ENCODE measurements around the gene FNDC3B. TPM values are rescaled to one million over a fixed set of nuclear protein-coding genes. Genes with fewer than 3 reads are reported as not detected.
A peak's percentile ranks its signal among the peaks of the same experiment; 100 is the strongest.

Gene FNDC3B
- total RNA-seq, 5 donors from 2014 or later (not counting 1 experiment from before 2014, with no cell fraction given) = 18.1 to 46.5 (median 23.5) TPM

GRCh38 chr3:172034786-172035685 lies 4.3 kb upstream of the FNDC3B start:
- no peak for ATAC-seq (replicated peaks in 1 of 4)

DNA sequence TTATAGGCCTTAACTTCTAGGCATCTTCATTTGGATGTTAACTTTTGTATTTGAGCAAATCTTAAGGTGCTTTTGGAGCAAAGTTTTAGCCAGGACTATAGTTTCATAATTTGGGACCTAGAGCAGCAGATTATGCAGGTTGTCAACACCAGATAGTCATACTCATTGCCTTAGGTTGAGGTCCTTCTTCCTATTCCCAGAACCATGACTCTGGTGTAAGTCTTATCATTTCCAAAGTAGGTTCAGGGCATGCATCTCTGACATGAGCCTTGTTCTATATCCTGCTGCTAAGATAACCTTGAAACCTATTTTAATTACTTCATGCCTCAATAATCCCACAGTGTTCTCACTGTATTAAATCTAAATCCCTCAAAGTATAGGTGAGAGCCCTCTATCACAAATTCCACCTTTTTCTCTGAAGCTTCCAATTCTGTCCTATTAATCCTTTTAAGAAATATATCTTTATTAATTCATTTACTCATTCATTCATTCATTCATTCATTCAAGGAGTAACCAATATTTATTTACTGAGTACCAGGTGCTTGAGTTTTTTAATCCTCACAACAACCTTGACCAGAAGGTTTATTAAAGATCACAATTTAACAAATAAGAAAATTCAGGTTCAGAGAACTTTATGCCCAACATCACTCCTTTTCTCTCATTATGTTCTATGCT lies 2.7 kb upstream of the FNDC3B start:
- DNase-seq = no peak
- H3K9me3 ChIP-seq = no peaks in the 10 kb centered on the region
- Mint-ChIP-seq H3K4me1 (peaks cover 24 to 38% (median 28%) of the 10 kb centered on the region in 3 donors), H3K4me3 (no peak overlapping the region), H3K27me3 (peaks cover 0 to 2% of the 10 kb centered on the region in 2 donors), H3K9me3 (no peaks in the 10 kb centered on the region), H3K27ac (no peak overlapping the region), H3K36me3 (no peaks in the 10 kb centered on the region)
- ATAC-seq (replicated peaks in 1 of 4) = no peak
- no peaks in the 10 kb centered on the region for H3K36me3 ChIP-seq (ENCODE audit: control insufficient read depth in 2 of 2, extremely low read depth in 1 of 2, insufficient read depth in 1 of 2, low read length in 1 of 2)
- H3K4me1 ChIP-seq (ENCODE audit: control insufficient read depth in 1 of 2, extremely low read depth in 1 of 2, insufficient read depth in 2 of 2, low read length in 2 of 2) = peaks cover under 1 to 26% of the 10 kb centered on the region in 2 experiments
- POLR2A ChIA-PET = no interaction called here
- CTCF ChIA-PET = interaction anchor here (1.1 to 1.8 kb wide), 4 partner anchors 51 to 305 kb away, joined by 3 to 8 read pairs (median 3); no protein-coding TSS in a partner anchor
- H3K4me3 ChIP-seq (ENCODE audit: control insufficient read depth in 1 of 2, extremely low read depth in 1 of 2, low read length in 1 of 2) = no peak overlapping the region
- H3K27ac ChIP-seq (ENCODE audit: low read length) = no peak overlapping the region
- H3K27me3 ChIP-seq (replicated peaks in 1 of 2; ENCODE audit: control insufficient read depth in 2 of 2, extremely low read depth in 1 of 2, insufficient read depth in 2 of 2, low read length in 1 of 2) = peaks cover 0 to 3% of the 10 kb centered on the region in 2 experiments

More at GRCh38 chr3:172034786-172035685, 4.3 kb upstream of the FNDC3B start:
- ChIA-PET POLR2A (interaction anchor here in 1 of 2 donors (0.5 kb wide), 1 partner anchor 281 kb away, joined by 4 read pairs; no protein-coding TSS in a partner anchor), CTCF (interaction anchor here (0.6 to 1.8 kb wide), 21 partner anchors 8 to 632 kb away, joined by 3 to 12 read pairs (median 3); no protein-coding TSS in a partner anchor)
- Mint-ChIP-seq H3K27me3 (peaks cover 0 to 2% of the 10 kb centered on the region in 2 donors), H3K4me1 (peaks cover 15 to 30% (median 19%) of the 10 kb centered on the region in 3 donors), H3K27ac (no peak overlapping the region), H3K36me3 (no peaks in the 10 kb centered on the region), H3K9me3 (no peaks in the 10 kb centered on the region), H3K4me3 (no peak overlapping the region)
- no peak overlapping the region for H3K27ac ChIP-seq (ENCODE audit: low read length)
- peaks cover 0 to 16% of the 10 kb centered on the region in 2 experiments for H3K4me1 ChIP-seq (ENCODE audit: control insufficient read depth in 1 of 2, extremely low read depth in 1 of 2, insufficient read depth in 2 of 2, low read length in 2 of 2)
- no peaks in the 10 kb centered on the region for H3K9me3 ChIP-seq
- DNase-seq = peak in 10 of 35 experiments; percentile 6 to 66 (median 14)
- H3K27me3 ChIP-seq (replicated peaks in 1 of 2; ENCODE audit: control insufficient read depth in 2 of 2, extremely low read depth in 1 of 2, insufficient read depth in 2 of 2, low read length in 1 of 2) = peaks cover 0 to 3% of the 10 kb centered on the region in 2 experiments
- 88% methylated on average over 4 of the region's 9 CpGs for WGBS (ENCODE audit: insufficient coverage)
- no peak overlapping the region for H3K4me3 ChIP-seq (ENCODE audit: control insufficient read depth in 1 of 2, extremely low read depth in 1 of 2, low read length in 1 of 2)
- no peaks in the 10 kb centered on the region for H3K36me3 ChIP-seq (ENCODE audit: control insufficient read depth in 2 of 2, extremely low read depth in 1 of 2, insufficient read depth in 1 of 2, low read length in 1 of 2)

- Mint-ChIP-seq H3K4me1 (peaks cover 42 to 58% (median 46%) of the 10 kb centered on the region in 3 donors), H3K4me3 (peak overlapping the region; percentile 95 to 99 (median 98)), H3K27ac (peak overlapping the region; percentile 90 to 94), H3K9me3 (no peaks in the 10 kb centered on the region), H3K27me3 (no peaks in the 10 kb centered on the region), H3K36me3 (no peaks in the 10 kb centered on the region)
- Histone ChIP-seq H3K9me3 (no peaks in the 10 kb centered on the region), H3K4me3 (ENCODE audit: control insufficient read depth in 1 of 2, extremely low read depth in 1 of 2, low read length in 1 of 2) (peak overlapping the region in 1 of 2 donors; percentile 91), H3K4me1 (ENCODE audit: control insufficient read depth in 1 of 2, extremely low read depth in 1 of 2, insufficient read depth in 2 of 2, low read length in 2 of 2) (peaks cover 2 to 27% of the 10 kb centered on the region in 2 experiments), H3K36me3 (ENCODE audit: control insufficient read depth in 2 of 2, extremely low read depth in 1 of 2, insufficient read depth in 1 of 2, low read length in 1 of 2) (no peaks in the 10 kb centered on the region), H3K27ac (ENCODE audit: low read length) (peak overlapping the region; percentile 41), H3K27me3 (replicated peaks in 1 of 2; ENCODE audit: control insufficient read depth in 2 of 2, extremely low read depth in 1 of 2, insufficient read depth in 2 of 2, low read length in 1 of 2) (no peaks in the 10 kb centered on the region)
- DNase-seq (no peak), ATAC-seq (replicated peaks in 1 of 4) (peak in 2 of 4 experiments; percentile 1 to 11)
- POLR2A ChIA-PET = interaction anchor here (0.6 to 1.4 kb wide), 8 partner anchors 9 to 628 kb away, joined by 3 to 5 read pairs (median 4); no protein-coding TSS in a partner anchor
- CTCF ChIA-PET = interaction anchor here (0.5 to 1.8 kb wide), 11 partner anchors 11 to 1168 kb away, joined by 3 to 19 read pairs (median 4); no protein-coding TSS in a partner anchor
- 18% methylated on average over 6 of the region's 12 CpGs for WGBS (ENCODE audit: insufficient coverage)
Measured at GRCh38 chr3:172038798-172039435, 461 bp upstream of the FNDC3B start.

GRCh38 chr3:172040078-172040980 lies 951 bp downstream of the FNDC3B start:
- WGBS (ENCODE audit: insufficient coverage) = under 1% methylated on average over 78 of the region's 103 CpGs
- CTCF ChIA-PET = interaction anchor here in 1 of 2 donors (0.6 kb wide), 1 partner anchor 110 kb away, joined by 5 read pairs; no protein-coding TSS in a partner anchor

More at GRCh38 chr3:172040078-172040980, 951 bp downstream of the FNDC3B start:
- Mint-ChIP-seq H3K4me1 (peaks cover 49 to 65% (median 53%) of the 10 kb centered on the region in 3 donors), H3K27me3 (no peaks in the 10 kb centered on the region), H3K36me3 (no peaks in the 10 kb centered on the region), H3K27ac (peak overlapping the region in 1 of 2 donors; percentile 76), H3K4me3 (peak overlapping the region; percentile 95 to 99 (median 98)), H3K9me3 (no peaks in the 10 kb centered on the region)
- POLR2A ChIA-PET = interaction anchor here (0.7 kb wide), 3 partner anchors 33 to 816 kb away, joined by 3 to 7 read pairs (median 6); no protein-coding TSS in a partner anchor
- no peaks in the 10 kb centered on the region for H3K36me3 ChIP-seq (ENCODE audit: control insufficient read depth in 2 of 2, extremely low read depth in 1 of 2, insufficient read depth in 1 of 2, low read length in 1 of 2)
- H3K27me3 ChIP-seq (replicated peaks in 1 of 2; ENCODE audit: control insufficient read depth in 2 of 2, extremely low read depth in 1 of 2, insufficient read depth in 2 of 2, low read length in 1 of 2) = no peaks in the 10 kb centered on the region
- H3K9me3 ChIP-seq = no peaks in the 10 kb centered on the region
- H3K4me1 ChIP-seq (ENCODE audit: control insufficient read depth in 1 of 2, extremely low read depth in 1 of 2, insufficient read depth in 2 of 2, low read length in 2 of 2) = peaks cover 2 to 22% of the 10 kb centered on the region in 2 experiments
- DNase-seq (peak in 21 of 35 experiments; percentile 1 to 47 (median 12)), ATAC-seq (replicated peaks in 1 of 4) (peak in 3 of 4 experiments; percentile 5 to 21 (median 11))
- H3K27ac ChIP-seq (ENCODE audit: low read length) = peak overlapping the region; percentile 76
- peak overlapping the region; percentile 81 to 91 for H3K4me3 ChIP-seq (ENCODE audit: control insufficient read depth in 1 of 2, extremely low read depth in 1 of 2, low read length in 1 of 2)

Data from T-cell (primary cell).